Activated CD4-positive, CD25-positive, alpha-beta regulatory T cell treated with anti-CD3 and anti-CD28 coated beads, Interleukin-2, amount 50 U/mL, for 24 hours (primary cell): Measurements from ENCODE around the gene EPC2.

Experiments used
- ATAC-seq, 2 donors: fragments of 150-1000 bp; cut with Tn5 transposase; one replicate each; pipeline ENCODE4 v1.10.0; 2021; ENCODE audit warnings: mild to moderate bottlenecking in 1 of 2, moderate library complexity in 1 of 2

The EPC2 gene

GRCh38 chr2:148814860-148815419 is 170.4 kb downstream of the EPC2 start:
- no peak for ATAC-seq

GRCh38 chr2:148816176-148816575 is 171.6 kb downstream of the EPC2 start:
- ATAC-seq = no peak

GRCh38 chr2:148817210-148817708 is 172.7 kb downstream of the EPC2 start:
- no peak for ATAC-seq

- no peak for ATAC-seq
These were observed 174.6 kb downstream of the EPC2 start for GRCh38 chr2:148819019-148819585.

GRCh38 chr2:148824190-148824589 is 179.6 kb downstream of the EPC2 start:
- no peak for ATAC-seq

- no peak for ATAC-seq
These were observed 182.2 kb downstream of the EPC2 start for GRCh38 chr2:148826791-148827190.

GRCh38 chr2:148828941-148829340 is 184.4 kb downstream of the EPC2 start:
- no peak for ATAC-seq

- no peak for ATAC-seq
These were observed 185.1 kb downstream of the EPC2 start for GRCh38 chr2:148829618-148830017.

- ATAC-seq = no peak
These were observed 188.1 kb downstream of the EPC2 start for GRCh38 chr2:148832637-148833036.
